Stimulated activated CD8-positive, alpha-beta memory T cell treated with anti-CD3 and anti-CD28 coated beads, Interleukin-2, amount 100 ng/mL, for 1 hour (primary cell): ENCODE data around the gene MYO7A.

ENCODE experiments used
- DNase-seq, 2 donors: peaks; one replicate each; pipeline ENCODE4 v3.0.0-alpha.2; 2020; ENCODE audit warnings: low read depth in 2 of 2

The MYO7A gene

DNA sequence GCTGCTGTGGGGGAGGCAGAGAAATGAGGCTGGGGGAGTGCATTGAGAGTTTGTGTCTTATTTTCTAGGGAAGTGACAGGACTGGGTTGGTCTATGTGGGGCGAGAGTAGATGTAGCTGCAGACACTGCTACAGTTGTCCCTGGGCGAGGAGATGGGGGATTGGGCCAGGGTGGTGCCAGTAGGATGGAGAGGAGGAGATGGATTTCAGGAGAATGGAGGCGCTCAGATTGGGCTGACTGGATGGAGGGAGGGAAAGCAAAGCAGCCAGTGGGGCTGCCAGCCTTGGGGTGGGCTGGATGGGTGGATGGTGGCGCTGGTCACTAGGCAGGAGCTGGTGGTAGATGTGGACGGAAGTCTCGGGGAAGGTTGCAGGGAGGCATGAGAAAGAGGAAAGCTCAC is 16.1 kb upstream of the MYO7A start:
- DNase-seq, result no peak

DNA sequence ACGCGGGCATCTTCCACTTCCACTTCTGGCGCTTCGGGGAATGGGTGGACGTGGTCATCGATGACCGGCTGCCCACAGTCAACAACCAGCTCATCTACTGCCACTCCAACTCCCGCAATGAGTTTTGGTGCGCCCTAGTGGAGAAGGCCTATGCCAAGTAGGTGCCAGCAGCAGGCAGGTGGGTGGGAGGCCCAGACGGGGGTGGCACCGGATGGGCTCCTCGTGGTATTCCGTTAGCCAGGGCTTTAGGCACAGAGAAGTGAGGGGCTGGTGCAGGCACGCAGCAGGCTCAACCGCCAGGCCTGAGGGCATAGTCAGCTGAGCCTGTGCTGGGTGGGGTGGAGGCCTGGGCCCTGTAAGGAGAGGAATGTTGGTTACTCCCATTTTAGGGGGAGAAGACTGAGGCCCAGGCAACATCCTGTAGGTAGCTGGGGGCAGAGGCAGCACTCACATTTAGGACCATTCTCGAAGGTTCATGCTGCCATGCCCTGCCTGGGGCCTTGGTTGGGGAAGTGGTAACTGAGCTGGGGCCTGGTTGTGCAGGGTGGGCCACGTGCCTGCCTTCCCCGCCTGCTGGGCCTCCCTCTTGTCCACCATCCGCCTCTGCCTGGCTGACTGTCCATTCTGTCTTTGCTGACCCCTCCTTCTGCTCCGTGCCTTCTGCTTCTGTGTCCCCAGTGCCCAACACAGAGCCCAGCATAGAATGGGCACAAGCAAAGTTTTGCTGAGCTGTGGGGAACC is 15.2 kb upstream of the MYO7A start:
- no peak for DNase-seq

DNA sequence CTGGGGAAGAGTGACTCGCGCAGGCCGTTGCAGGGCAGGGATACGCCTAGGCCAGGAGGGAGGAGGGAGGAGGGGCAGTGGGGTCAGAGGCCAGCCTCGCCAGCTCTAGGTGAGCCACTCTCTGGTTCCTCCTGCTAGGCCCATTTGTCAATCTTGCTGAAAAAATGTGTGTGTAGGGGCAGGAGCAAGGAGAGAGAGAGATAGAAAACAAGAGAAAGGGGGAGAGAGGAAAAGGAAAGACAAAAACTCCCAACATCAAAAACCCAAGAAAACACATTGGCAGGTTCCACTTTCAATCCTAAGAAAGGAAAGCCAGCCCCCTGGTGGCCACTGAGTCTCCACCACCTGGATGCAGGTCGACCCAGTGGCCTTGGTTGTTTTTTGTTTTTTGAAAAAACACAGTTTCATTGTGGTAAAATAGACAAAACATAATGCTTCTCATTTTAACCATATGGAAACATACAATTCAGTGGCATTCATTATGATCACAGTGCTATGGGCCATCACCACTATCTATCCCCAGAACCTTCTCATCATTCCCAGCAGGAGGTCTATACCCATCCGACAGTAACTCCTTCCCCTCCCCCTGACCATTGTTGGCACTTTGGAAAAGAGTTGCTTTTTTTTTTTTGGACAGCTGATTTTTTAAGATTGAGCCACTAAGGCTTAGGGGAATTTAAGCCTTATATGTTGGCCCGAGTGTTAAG is 14.5 kb upstream of the MYO7A start:
- no peak for DNase-seq

DNA sequence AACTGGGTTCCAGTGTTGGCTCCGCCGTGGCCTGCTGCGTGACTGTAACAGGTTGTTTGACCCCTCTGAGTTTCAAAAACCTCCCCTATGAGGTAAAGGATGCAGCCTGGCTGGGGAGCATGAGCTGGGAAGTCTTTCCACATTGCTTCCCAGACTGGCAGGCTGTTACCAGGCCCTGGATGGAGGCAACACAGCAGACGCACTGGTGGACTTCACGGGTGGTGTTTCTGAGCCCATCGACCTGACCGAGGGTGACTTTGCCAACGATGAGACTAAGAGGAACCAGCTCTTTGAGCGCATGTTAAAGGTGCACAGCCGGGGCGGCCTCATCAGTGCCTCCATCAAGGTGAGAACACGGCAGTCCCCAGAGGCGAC is 14.0 kb upstream of the MYO7A start:
- no peak for DNase-seq

DNA sequence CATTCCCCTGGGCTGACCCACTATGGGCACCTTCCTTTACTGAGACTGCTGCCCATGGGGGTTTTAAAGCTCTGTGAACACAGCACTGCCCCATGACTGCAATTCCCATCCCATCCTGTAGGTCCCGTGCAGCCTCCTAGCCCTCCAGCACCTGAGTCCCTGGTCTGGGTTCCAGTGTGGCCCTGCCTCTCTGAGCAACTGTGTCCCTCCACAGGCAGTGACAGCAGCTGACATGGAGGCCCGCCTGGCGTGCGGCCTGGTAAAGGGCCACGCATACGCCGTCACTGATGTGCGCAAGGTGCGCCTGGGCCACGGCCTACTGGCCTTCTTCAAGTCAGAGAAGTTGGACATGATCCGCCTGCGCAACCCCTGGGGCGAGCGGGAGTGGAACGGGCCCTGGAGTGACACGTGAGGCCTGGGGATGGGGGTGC is 12.8 kb upstream of the MYO7A start:
- DNase-seq, result no peak

DNA sequence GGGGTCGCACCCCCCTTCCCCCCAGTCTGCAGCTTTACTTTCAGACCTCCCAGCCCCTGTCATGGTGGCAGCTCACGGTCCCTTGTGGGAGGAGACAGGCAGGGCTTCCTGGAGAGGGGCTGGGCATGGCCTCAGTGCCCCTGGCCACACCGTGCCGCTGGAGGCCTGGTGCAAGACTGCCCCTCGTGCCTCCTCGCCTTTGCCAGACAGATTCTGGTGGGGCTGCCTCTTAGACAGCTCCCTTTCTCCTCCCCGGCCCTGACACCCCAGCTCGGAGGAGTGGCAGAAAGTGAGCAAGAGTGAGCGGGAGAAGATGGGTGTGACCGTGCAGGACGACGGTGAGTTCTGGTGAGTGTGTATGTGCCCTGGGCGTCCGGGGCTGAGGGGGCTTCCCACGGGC is 12.1 kb upstream of the MYO7A start:
- no peak for DNase-seq

DNA sequence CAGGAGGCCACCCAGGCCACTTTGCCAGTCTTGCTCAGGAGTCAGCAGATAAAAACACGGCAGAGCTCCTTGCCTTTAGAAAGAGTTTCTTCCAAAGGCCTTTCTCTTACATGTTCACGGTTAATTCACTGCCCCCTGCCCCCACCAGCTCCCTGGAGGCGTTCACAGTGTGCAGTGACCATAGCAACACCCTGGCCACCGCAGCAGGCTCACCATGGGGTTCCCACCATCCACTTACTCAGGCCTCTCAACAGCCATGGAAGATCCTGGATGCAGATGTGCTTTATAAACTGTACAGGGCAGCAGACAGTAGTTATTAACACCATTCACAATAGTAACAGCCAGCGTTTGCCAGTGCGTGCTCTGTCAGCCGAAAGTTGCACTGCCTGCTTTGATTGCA is 10.6 kb upstream of the MYO7A start:
- DNase-seq, result no peak

DNA sequence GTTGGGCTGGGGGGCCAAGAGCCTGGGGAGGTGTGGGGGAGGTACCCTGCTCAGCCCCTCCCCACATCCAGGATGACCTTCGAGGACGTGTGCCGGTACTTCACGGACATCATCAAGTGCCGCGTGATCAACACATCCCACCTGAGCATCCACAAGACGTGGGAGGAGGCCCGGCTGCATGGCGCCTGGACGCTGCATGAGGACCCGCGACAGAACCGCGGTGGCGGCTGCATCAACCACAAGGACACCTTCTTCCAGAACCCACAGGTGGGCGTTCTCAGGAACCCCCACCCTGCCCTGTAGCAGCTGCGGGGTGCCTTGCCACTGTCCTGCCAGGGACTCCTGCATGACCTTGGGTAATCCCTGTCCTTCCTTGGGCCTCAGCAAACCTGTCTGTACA is 10.0 kb upstream of the MYO7A start:
- no peak for DNase-seq

DNA sequence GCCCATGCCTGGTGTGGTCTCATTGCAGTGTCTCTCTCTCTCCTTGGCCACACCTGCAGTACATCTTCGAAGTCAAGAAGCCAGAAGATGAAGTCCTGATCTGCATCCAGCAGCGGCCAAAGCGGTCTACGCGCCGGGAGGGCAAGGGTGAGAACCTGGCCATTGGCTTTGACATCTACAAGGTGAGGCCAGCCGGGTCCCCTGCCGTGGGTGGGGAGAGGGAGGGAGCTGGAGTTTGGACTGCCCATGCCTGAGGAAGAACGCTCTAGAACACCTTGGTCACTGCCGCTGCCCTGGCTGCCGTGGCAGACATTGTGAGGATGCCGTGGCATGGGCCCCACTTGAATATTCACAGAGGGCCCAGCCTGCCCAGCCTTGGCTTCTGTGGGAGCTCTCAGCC is 9.1 kb upstream of the MYO7A start:
- DNase-seq, result no peak

DNA sequence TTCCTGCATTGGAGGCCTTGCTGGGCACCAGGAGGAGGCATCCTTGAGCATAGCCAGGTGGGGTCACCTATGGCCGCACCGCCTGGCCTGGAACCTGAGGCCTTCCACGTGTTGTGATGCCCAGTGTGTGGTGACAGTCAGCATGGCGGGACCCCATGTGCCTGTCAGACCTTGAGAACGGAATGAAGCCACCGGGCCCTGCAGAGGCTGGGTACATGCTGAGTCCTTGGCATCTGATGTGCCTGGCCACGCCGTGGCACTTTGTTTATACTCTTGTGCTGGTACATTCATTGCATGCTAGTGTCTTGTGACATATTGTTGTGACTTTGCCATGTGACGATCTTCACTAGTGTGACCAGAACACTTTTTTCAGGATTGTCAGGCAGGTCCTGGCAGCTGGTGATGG is 8.5 kb upstream of the MYO7A start:
- no peak for DNase-seq

DNA sequence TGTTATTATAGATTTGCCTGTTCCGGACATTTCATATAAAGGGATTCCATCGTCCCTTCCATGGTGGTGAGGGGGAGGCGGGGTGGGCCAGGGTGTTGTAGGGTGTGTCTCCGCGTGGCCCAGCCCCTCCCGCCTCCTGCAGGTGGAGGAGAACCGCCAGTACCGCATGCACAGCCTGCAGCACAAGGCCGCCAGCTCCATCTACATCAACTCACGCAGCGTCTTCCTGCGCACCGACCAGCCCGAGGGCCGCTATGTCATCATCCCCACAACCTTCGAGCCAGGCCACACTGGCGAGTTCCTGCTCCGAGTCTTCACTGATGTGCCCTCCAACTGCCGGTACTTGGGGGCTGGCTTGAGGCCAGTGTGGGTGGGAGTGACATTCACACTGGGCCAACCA is 7.5 kb upstream of the MYO7A start:
- DNase-seq, result no peak

DNA sequence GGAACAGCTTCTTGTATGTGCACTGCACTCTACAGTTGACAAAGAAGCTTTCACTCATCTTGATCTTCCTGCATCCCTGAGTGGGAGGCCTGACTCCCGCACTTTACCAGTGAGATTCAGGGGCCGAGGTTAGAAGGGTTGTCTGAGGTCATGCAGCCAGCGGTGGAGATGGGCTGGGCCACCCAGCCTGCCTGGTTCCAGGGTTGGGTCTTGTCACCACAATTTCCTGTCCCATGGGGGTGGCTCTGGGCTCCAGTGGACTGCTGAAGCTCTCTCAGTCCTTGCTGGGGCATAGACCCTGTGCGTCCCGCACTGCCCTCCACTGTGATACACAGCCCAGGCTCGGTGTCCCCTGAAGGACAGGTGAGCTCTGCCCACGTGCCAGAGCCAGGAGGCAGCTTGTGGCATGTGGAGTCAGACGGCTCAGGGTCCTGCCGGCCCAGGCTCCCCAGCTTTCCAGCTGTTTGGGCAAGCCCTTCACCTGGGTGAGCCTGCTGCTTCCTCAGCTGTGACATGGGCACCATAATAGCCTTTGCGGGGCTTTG is 6.9 kb upstream of the MYO7A start:
- DNase-seq, result no peak

DNA sequence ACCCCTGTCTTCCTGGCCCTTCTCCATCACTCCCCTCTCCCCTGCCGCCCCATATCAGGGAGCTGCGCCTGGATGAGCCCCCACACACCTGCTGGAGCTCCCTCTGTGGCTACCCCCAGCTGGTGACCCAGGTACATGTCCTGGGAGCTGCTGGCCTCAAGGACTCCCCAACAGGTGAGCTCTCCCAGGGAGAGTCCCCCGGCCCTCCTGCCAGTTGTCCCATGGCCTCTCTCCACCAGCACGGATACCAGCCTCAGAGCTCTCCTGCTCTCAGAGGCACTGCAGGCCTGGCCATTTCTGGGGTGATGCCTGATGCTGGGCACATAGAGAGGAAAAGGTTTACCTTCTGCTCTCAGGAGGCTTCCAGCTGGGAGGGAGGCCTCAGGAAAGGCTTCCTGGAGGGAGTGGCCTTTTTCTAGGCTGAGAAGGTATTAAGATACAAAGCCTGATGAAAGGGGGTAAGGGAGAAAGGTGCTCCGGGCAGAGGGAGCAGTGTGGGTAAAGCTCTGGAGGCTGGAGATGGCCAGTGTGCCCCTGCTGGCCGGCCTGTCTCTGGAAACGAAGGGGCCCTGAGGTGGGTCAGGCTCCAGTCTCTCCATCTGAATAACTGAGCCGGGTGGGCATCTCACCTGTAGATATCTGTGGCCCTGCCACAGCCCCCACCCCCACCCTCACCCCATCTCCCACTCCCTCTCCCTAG is 6.0 kb upstream of the MYO7A start:
- DNase-seq, result no peak

DNA sequence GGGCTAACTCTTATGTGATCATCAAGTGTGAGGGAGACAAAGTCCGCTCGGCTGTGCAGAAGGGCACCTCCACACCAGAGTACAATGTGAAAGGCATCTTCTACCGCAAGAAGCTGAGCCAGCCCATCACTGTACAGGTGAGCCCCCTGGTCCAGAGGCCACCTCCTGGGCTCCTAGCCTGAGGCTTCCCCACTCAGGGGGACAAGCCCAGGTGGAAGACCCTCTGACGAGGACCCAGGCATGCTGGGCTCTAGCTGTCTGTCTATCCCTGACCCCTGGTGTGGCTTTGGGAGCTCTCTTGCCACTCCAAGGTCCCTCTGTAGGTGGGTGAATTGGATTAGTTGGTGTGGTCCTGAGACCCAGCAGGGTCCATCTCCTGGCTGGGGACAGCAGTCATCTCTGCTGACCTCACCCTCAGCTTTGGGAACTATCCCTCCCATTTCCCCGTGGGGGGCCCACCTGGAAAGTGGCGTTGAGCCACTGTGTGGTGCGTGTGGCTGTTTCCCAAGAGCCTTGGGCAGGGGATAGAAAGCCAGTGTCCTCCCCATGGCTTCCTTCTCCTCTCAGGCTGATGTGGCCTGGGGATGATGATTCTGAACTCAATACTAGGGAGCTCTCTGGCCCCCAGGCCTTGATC is 5.4 kb upstream of the MYO7A start:
- DNase-seq, result no peak

DNA sequence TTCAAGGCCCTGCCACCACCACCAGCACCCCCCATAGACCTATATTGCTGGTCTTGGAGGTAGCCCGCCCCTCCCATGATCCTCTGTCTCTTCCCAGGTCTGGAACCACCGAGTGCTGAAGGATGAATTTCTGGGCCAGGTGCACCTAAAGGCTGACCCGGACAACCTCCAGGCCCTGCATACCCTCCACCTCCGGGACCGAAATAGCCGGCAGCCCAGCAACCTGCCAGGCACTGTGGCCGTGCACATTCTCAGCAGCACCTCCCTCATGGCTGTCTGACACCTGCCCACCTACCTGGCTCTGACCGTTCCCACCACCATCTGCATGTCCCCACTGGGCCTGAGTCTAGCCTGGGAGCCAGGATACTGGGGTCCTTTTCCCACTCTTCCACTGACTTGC is 4.5 kb upstream of the MYO7A start:
- DNase-seq, result no peak

DNA sequence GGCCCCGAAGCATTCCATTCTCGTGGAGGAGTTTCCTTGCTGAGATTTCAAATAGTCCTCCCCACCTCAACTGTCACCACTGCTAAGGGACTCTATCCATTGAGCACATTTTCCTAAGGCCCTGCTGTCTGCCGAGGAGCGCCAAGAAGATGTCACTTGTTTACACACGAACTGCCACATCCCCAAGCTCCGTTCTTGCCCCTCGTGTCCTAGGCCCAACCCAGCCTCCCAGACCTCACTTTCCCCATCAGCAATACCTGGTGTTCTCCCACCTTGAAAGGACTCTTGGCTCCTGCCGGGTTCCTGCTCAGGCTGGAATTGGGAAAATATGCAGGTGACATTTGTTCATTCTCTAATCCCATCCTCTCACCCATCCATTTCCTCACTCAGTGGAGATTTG is 4.0 kb upstream of the MYO7A start:
- DNase-seq, result no peak

DNA sequence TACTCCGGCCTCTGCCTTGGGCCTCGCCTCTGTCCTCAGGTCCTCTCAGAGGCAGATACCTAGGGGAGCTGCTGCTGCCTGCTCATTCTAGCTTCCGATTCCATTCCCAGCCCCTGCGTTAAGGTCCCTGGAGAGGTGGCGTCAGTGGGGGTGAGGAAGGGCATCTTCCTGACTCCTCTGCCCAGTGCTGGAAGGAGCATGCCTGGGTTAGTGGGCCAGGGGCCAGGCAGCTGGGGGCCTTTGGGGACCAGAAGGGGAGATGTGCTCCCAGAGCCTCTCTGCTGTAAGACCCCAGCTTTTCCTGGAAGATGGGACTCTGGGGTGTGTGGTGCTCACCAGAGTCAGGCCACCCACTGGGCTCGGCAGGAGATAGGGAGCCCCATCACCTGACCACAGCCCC is 3.6 kb upstream of the MYO7A start:
- DNase-seq, result no peak

DNA sequence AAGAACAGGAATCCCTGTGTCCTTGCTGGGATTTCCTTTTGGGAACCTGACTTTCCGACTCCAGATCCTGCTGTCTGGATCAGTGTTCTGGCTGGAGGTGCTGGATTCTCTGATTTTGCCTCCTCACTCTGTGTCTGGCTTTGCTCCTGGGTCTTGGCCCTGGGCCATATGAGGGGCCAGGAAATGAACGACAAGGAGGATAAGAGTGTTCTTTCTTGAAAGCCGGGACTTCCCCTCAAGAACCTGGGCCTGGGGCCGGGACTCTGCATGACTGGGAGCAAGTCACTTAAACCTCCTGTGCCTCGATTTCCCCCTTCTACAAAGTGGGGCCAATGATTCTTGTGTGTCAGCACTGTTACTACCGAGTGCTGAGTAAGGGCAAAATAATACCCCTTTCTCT is 2.9 kb upstream of the MYO7A start:
- no peak for DNase-seq

DNA sequence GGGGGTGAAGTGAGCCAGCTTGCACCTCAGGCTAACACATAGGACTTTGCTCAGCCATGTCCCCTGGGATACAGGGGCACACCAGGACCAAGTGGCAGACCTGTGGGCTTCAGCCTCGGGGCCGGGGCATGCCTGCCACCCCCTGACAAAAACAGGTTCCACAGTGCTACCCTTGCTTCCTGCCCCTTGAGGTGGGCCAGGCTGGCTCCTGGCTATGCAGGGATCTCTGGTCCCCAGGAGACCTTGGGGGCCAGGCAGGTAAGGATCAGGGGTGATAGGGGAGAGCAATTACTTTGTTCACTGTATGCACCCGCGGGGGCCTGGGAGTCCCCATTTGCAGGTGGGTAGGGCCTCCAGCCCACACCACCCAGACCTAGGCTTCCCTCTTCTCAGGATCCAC is 2.4 kb upstream of the MYO7A start:
- DNase-seq, result no peak

DNA sequence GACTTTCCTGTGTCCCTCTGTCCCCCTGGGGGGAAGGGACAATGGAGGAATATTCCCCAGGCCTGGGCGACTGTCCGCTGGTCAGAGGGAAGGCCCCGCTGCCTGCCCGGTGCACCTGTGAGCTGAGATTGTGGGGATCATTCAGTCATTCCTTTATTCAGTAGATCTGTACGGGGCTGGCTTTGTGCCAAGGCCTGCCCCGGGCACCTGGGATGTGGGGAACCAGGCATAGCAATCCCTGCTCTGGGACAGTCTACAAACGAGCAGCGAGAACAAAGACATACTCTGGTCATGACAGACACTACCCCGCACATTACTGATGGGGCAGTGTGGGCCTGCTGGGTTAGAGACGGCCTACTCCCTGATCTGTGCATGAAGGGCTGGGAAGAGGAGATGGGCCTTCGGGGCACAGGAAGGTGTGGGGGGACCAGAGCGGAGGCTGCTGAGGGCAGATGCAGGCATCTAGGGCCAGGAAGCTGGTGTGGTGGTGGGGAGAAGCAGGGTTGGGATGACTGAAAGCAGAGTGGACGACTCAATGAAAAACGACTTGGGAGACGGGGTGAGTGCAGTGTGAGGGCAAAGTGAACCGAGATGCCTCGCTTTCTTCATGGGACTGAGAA is 1.8 kb upstream of the MYO7A start:
- no peak for DNase-seq

DNA sequence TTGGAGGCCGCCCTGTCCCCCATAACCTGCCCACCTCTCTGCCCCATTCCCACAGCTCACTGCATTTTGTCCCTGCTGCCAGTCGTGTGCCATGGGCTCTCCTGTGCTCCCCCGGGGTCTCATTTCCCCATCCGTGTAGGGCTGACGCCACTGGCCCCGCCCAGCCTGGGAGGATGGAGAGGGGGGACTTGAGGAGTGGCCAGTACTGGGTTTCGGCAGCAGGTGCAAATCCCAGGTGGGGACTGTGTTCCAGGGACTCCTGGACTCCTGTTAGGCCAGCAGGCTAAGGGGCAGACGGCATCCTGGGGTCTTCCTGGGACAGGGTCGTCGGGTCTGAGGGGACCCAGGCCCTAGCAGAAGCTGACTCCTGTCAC is 1.2 kb upstream of the MYO7A start:
- no peak for DNase-seq
